ENCODE data around the gene TBCK.

DNA sequence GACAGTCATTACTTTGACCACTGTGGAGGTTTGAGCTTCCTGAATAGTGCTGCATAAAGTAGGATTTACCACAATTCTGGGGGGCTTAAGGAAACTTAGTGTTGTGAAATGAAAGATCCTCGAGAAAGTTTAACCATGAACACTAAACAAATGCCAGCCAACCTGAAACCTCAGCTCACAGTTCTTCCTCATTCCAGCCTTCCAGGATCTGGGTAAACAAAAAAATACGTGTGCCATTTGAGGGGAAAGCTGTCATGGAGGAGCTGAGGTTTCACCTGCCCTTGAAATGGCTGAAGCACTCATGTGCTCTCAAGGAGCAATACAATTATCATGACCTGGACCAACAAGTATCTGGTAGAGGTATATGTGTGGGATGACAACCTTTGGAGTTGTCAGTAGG, 278.0 kb downstream of the TBCK start:
- TF ChIP-seq, protein P1, sequence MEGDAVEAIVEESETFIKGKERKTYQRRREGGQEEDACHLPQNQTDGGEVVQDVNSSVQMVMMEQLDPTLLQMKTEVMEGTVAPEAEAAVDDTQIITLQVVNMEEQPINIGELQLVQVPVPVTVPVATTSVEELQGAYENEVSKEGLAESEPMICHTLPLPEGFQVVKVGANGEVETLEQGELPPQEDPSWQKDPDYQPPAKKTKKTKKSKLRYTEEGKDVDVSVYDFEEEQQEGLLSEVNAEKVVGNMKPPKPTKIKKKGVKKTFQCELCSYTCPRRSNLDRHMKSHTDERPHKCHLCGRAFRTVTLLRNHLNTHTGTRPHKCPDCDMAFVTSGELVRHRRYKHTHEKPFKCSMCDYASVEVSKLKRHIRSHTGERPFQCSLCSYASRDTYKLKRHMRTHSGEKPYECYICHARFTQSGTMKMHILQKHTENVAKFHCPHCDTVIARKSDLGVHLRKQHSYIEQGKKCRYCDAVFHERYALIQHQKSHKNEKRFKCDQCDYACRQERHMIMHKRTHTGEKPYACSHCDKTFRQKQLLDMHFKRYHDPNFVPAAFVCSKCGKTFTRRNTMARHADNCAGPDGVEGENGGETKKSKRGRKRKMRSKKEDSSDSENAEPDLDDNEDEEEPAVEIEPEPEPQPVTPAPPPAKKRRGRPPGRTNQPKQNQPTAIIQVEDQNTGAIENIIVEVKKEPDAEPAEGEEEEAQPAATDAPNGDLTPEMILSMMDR (IDR thresholded peaks at IDR 0.05; ENCODE audit: low read depth, low read length, missing input control) = no peak
- TF ChIP-seq RAD21 (IDR thresholded peaks at IDR 0.05) (no peak), GABPA (IDR thresholded peaks at IDR 0.05 in 1 of 2, conservative IDR thresholded peaks at IDR 0.05 in 1 of 2) (no peak), JUND (IDR thresholded peaks at IDR 0.05) (no peak), SP1 (IDR thresholded peaks at IDR 0.05) (no peak), YY1 (IDR thresholded peaks at IDR 0.05) (no peak), RXRA (IDR thresholded peaks at IDR 0.05) (no peak), TAF1 (conservative IDR thresholded peaks at IDR 0.05) (no peak), EGR1 (IDR thresholded peaks at IDR 0.05; ENCODE audit: low read depth in 2 of 2) (no peak)
- TF ChIP-seq, protein P2, sequence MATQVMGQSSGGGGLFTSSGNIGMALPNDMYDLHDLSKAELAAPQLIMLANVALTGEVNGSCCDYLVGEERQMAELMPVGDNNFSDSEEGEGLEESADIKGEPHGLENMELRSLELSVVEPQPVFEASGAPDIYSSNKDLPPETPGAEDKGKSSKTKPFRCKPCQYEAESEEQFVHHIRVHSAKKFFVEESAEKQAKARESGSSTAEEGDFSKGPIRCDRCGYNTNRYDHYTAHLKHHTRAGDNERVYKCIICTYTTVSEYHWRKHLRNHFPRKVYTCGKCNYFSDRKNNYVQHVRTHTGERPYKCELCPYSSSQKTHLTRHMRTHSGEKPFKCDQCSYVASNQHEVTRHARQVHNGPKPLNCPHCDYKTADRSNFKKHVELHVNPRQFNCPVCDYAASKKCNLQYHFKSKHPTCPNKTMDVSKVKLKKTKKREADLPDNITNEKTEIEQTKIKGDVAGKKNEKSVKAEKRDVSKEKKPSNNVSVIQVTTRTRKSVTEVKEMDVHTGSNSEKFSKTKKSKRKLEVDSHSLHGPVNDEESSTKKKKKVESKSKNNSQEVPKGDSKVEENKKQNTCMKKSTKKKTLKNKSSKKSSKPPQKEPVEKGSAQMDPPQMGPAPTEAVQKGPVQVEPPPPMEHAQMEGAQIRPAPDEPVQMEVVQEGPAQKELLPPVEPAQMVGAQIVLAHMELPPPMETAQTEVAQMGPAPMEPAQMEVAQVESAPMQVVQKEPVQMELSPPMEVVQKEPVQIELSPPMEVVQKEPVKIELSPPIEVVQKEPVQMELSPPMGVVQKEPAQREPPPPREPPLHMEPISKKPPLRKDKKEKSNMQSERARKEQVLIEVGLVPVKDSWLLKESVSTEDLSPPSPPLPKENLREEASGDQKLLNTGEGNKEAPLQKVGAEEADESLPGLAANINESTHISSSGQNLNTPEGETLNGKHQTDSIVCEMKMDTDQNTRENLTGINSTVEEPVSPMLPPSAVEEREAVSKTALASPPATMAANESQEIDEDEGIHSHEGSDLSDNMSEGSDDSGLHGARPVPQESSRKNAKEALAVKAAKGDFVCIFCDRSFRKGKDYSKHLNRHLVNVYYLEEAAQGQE (IDR thresholded peaks at IDR 0.05) = no peak
- TF ChIP-seq, protein P3, sequence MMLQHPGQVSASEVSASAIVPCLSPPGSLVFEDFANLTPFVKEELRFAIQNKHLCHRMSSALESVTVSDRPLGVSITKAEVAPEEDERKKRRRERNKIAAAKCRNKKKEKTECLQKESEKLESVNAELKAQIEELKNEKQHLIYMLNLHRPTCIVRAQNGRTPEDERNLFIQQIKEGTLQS (IDR thresholded peaks at IDR 0.05) = no peak
- TF ChIP-seq, protein P4, sequence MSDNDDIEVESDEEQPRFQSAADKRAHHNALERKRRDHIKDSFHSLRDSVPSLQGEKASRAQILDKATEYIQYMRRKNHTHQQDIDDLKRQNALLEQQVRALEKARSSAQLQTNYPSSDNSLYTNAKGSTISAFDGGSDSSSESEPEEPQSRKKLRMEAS (IDR thresholded peaks at IDR 0.05) = no peak

All from liver (tissue), 3 donors.